ENCODE measurements around the gene XRCC6.
"Not testable (repeated sequence)": the region's sequence is repeated elsewhere in the genome, so short reads cannot be mapped to it uniquely, and the experiment has no call there.

Gene XRCC6

GRCh38 chr22:41661088-41661487 is 40.0 kb downstream of the XRCC6 start:
- peak; percentile 13 for DNase-seq (ENCODE audit: low read depth)
- H3K4me3 ChIP-seq (ENCODE audit: low read depth, low read length) = no peak overlapping the region
- no peak for TF ChIP-seq CTCF (conservative IDR thresholded peaks at IDR 0.05; ENCODE audit: low read depth, low read length)

GRCh38 chr22:41661713-41662112 is 40.6 kb downstream of the XRCC6 start:
- DNase-seq (ENCODE audit: low read depth) = no peak
- TF ChIP-seq CTCF (conservative IDR thresholded peaks at IDR 0.05; ENCODE audit: low read depth, low read length) = no peak
- no peak overlapping the region for H3K4me3 ChIP-seq (ENCODE audit: low read depth, low read length)

- DNase-seq (ENCODE audit: low read depth); H3K4me3 ChIP-seq (ENCODE audit: low read depth, low read length): not testable (repeated sequence)
Measured at GRCh38 chr22:41663594-41663993, 42.5 kb downstream of the XRCC6 start.

GRCh38 chr22:41664490-41664889 is 43.4 kb downstream of the XRCC6 start:
- no peak for DNase-seq (ENCODE audit: low read depth)
- TF ChIP-seq CTCF (conservative IDR thresholded peaks at IDR 0.05; ENCODE audit: low read depth, low read length) = no peak
- H3K4me3 ChIP-seq (ENCODE audit: low read depth, low read length) = no peak overlapping the region

- H3K4me3 ChIP-seq (ENCODE audit: low read depth, low read length) = no peak overlapping the region
- no peak for DNase-seq (ENCODE audit: low read depth)
- TF ChIP-seq CTCF (conservative IDR thresholded peaks at IDR 0.05; ENCODE audit: low read depth, low read length) = no peak
Measured at GRCh38 chr22:41664951-41665350, 43.9 kb downstream of the XRCC6 start.

- no peak for TF ChIP-seq CTCF (conservative IDR thresholded peaks at IDR 0.05; ENCODE audit: low read depth, low read length)
- peak; percentile 75 for DNase-seq (ENCODE audit: low read depth)
- H3K4me3 ChIP-seq (ENCODE audit: low read depth, low read length) = no peak overlapping the region
Measured at GRCh38 chr22:41668971-41669911, 48.1 kb downstream of the XRCC6 start.

- not testable (repeated sequence) for DNase-seq (ENCODE audit: low read depth); H3K4me3 ChIP-seq (ENCODE audit: low read depth, low read length)
Measured at GRCh38 chr22:41672096-41672495, 51.0 kb downstream of the XRCC6 start.

All from choroid plexus epithelial cell (primary cell).